ENCODE data around the gene OPALIN. TPM values are rescaled to one million over a fixed set of nuclear protein-coding genes. Genes with fewer than 3 reads are reported as not detected.

OPALIN gene
- total RNA-seq, 1 donor from 2014 or later = not detected

DNA sequence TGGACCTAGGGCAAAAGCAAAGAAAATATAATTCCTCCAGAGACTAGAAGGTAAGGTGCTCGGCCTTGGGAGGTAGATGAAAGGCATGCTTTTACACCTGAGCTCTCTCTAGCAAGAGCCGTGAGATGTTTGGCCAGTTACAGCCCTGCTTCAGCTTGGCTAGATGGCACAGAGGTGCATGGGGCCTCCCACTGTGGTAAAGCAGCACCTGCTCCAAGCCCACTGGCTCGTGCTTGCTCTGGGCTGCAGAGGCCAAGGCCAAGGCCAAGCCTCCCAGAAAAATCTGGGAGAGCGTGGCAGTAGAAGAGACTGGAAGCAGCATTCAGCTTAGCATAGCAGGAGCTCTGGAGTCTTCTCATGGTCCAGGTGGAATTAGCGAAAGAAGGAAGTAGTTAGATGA, 31.0 kb upstream of the OPALIN start:
- H3K36me3 ChIP-seq (ENCODE audit: control insufficient read depth, insufficient read depth, low read length) = no peaks in the 10 kb centered on the region
- no peaks in the 10 kb centered on the region for H3K27me3 ChIP-seq (ENCODE audit: control insufficient read depth, insufficient read depth, low read length)
- TF ChIP-seq, protein P1, sequence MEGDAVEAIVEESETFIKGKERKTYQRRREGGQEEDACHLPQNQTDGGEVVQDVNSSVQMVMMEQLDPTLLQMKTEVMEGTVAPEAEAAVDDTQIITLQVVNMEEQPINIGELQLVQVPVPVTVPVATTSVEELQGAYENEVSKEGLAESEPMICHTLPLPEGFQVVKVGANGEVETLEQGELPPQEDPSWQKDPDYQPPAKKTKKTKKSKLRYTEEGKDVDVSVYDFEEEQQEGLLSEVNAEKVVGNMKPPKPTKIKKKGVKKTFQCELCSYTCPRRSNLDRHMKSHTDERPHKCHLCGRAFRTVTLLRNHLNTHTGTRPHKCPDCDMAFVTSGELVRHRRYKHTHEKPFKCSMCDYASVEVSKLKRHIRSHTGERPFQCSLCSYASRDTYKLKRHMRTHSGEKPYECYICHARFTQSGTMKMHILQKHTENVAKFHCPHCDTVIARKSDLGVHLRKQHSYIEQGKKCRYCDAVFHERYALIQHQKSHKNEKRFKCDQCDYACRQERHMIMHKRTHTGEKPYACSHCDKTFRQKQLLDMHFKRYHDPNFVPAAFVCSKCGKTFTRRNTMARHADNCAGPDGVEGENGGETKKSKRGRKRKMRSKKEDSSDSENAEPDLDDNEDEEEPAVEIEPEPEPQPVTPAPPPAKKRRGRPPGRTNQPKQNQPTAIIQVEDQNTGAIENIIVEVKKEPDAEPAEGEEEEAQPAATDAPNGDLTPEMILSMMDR (IDR thresholded peaks at IDR 0.05; ENCODE audit: insufficient read depth, low read length, poor library complexity, severe bottlenecking) = no peak
- no peak for DNase-seq (ENCODE audit: low read depth)
- H3K4me3 ChIP-seq (ENCODE audit: low read depth, low read length) = no peak overlapping the region

DNA sequence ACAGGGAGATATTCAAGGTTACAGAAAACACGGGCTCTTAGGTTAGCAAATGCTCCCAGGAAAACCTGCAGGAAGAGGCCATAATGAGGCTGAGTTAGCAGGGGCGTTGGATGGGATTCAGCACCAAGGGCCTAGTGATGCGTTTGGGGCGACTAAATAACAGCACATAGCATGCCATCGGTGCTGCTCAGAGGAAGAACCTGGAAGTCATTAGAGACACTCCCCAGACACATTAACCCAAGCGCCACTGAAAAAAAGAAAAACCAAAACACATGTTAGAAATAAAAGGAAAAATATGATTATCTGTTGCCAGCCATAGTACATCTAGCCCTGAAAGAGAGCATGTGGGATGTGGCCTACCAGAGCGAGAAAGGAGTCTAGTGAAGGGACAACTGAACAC, 28.8 kb upstream of the OPALIN start:
- H3K27me3 ChIP-seq (ENCODE audit: control insufficient read depth, insufficient read depth, low read length) = no peaks in the 10 kb centered on the region
- no peak overlapping the region for H3K4me3 ChIP-seq (ENCODE audit: low read depth, low read length)
- TF ChIP-seq, protein P1 (IDR thresholded peaks at IDR 0.05; ENCODE audit: insufficient read depth, low read length, poor library complexity, severe bottlenecking) = no peak
- no peaks in the 10 kb centered on the region for H3K36me3 ChIP-seq (ENCODE audit: control insufficient read depth, insufficient read depth, low read length)
- no peak for DNase-seq (ENCODE audit: low read depth)

DNA sequence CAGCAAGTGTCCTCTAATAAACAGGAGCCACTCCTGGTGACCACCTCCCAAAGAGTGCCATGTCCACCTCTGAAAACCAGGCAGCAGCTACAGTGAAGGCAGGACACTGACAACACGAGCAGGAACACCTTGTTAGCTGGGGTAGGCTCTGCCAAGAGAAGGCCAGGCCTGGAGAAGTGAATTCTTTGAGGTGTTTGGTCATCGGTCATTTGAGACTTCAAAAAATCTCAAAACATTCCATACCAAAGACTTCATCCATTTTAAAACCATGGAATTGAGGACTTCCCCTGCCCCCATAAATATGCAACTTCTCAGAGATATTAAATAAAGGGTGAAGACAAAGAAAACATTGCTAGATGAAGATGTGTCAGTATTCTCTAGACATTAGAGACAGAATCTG, 28.4 kb upstream of the OPALIN start:
- no peaks in the 10 kb centered on the region for H3K27me3 ChIP-seq (ENCODE audit: control insufficient read depth, insufficient read depth, low read length)
- DNase-seq (ENCODE audit: low read depth) = no peak
- TF ChIP-seq, protein P1 (IDR thresholded peaks at IDR 0.05; ENCODE audit: insufficient read depth, low read length, poor library complexity, severe bottlenecking) = no peak

DNA sequence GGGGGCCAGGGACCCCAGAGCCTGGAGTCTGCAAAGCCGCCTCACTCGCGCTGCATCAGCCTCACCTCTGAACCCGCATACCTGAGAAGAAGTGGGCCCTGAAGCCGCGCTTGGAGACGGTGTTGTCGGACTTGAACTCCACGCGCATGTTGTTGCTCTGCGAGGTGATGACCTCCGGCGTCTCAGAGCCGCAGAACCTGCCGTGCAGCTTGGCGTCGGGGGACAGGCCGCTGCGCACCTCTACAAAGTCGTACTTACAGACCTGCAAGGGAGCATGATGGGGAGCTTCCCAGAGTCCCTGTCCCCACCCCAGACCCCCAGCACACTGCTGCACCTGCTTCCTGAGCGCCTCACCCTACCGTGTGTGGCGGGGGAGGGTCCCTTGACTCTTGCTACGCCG, 25.7 kb upstream of the OPALIN start:
- TF ChIP-seq, protein P1 (IDR thresholded peaks at IDR 0.05; ENCODE audit: insufficient read depth, low read length, poor library complexity, severe bottlenecking) = no peak
- Histone ChIP-seq H3K36me3 (ENCODE audit: control insufficient read depth, insufficient read depth, low read length) (no peaks in the 10 kb centered on the region), H3K27me3 (ENCODE audit: control insufficient read depth, insufficient read depth, low read length) (no peaks in the 10 kb centered on the region), H3K4me3 (ENCODE audit: low read depth, low read length) (no peak overlapping the region)
- no peak for DNase-seq (ENCODE audit: low read depth)

More for the DNA sequence above, 28.4 kb upstream of the OPALIN start:
- Histone ChIP-seq H3K36me3 (ENCODE audit: control insufficient read depth, insufficient read depth, low read length) (no peaks in the 10 kb centered on the region), H3K4me3 (ENCODE audit: low read depth, low read length) (no peak overlapping the region)

DNA sequence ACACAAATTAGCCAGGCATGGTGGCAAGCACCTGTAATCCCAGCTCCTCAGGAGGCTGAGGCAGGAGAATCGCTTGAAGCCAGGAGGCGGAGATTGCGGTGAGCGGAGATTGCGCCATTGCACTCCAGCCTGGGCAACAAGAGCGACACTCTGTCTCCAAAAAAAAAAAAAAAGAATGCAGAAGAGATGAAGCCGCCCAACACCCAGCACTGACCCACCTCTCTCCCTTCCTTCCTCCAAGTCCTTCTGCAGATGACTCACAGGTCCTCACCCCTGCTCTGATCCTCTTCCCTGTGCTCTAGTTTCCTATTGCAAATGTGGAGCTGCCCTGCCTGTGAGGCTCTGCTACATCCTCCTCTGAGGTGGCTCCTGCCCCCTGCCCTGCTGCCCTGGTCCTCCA, 22.0 kb upstream of the OPALIN start:
- H3K4me3 ChIP-seq (ENCODE audit: low read depth, low read length) = no peak overlapping the region
- no peaks in the 10 kb centered on the region for H3K36me3 ChIP-seq (ENCODE audit: control insufficient read depth, insufficient read depth, low read length)
- TF ChIP-seq, protein P1 (IDR thresholded peaks at IDR 0.05; ENCODE audit: insufficient read depth, low read length, poor library complexity, severe bottlenecking) = no peak
- no peak for DNase-seq (ENCODE audit: low read depth)
- H3K27me3 ChIP-seq (ENCODE audit: control insufficient read depth, insufficient read depth, low read length) = no peaks in the 10 kb centered on the region

DNA sequence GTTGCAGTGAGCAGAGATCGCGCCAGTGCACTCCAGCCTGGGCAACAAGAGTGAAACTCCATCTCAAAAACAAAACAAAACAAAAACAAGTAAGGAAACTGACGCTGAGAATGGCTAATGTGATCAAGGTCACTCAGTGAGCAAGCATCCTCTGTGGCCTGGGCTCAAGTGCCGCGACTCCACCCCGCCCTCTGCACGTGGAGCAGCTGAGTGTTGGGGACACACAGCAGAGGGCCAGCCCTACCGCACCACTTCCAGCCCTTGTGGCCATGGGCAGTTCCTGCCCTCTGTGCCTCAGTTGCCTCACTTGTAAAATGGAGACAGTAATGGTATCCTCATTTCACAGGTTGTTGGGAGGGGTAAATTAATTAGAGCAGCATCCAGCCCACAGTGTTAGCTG, 21.0 kb upstream of the OPALIN start:
- H3K4me3 ChIP-seq (ENCODE audit: low read depth, low read length) = no peak overlapping the region
- no peak for DNase-seq (ENCODE audit: low read depth)
- H3K36me3 ChIP-seq (ENCODE audit: control insufficient read depth, insufficient read depth, low read length) = no peaks in the 10 kb centered on the region
- no peaks in the 10 kb centered on the region for H3K27me3 ChIP-seq (ENCODE audit: control insufficient read depth, insufficient read depth, low read length)
- TF ChIP-seq, protein P1 (IDR thresholded peaks at IDR 0.05; ENCODE audit: insufficient read depth, low read length, poor library complexity, severe bottlenecking) = no peak

Data from kidney epithelial cell (primary cell).